Endothelial cell of umbilical vein (primary cell): ENCODE data around the gene OR6B2.

Source experiments
- EZH2 ChIP-seq: IDR thresholded peaks from 2 replicates; pipeline ENCODE4 v1.6.1; 2012; ENCODE audit warnings: borderline replicate concordance, low read depth, mild to moderate bottlenecking, moderate library complexity, low read length, inconsistent platforms; ENCODE audit not compliant: severe bottlenecking
- POLR2AphosphoS5 ChIP-seq: IDR thresholded peaks from 2 replicates; pipeline ENCODE4 v1.6.1; 2012; ENCODE audit warnings: low read depth, mild to moderate bottlenecking, control low read depth, low read length, moderate library complexity; ENCODE audit not compliant: insufficient read depth
- TF ChIP-seq, protein P1 (sequence below), 2 donors: IDR thresholded peaks; 1 replicate in 1 of 2; 2 replicates in 1 of 2; pipeline ENCODE4 v1.5.1; 2011; ENCODE audit warnings: low read length in 2 of 2, mild to moderate bottlenecking in 2 of 2, moderate library complexity in 2 of 2, control low read depth in 1 of 2, inconsistent platforms in 1 of 2, low read depth in 1 of 2; ENCODE audit not compliant: insufficient read depth in 1 of 2; ENCODE audit errors: extremely low read depth in 1 of 2

DNA sequence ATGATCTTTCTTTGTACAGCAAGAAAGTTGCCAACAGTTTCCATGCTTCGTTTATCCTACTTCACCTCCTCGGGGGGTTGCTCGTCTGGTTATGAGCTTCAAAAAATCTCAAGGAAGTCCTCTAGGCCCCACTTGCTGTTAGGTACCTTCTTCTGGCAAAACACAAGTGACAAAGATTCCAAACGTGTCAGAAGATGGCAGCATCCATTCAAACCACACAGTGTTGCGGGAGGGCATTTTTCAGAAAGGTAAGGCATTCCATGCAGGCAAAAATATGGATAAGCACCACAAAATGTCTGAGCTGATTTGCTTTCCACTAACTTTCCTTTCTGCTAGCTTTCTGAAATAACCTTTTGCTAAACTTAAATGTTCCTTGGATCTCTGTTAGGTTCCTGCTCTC, 36.3 kb upstream of the OR6B2 start:
- no peak for TF ChIP-seq POLR2AphosphoS5
- TF ChIP-seq EZH2: no peak
- TF ChIP-seq, protein P1, sequence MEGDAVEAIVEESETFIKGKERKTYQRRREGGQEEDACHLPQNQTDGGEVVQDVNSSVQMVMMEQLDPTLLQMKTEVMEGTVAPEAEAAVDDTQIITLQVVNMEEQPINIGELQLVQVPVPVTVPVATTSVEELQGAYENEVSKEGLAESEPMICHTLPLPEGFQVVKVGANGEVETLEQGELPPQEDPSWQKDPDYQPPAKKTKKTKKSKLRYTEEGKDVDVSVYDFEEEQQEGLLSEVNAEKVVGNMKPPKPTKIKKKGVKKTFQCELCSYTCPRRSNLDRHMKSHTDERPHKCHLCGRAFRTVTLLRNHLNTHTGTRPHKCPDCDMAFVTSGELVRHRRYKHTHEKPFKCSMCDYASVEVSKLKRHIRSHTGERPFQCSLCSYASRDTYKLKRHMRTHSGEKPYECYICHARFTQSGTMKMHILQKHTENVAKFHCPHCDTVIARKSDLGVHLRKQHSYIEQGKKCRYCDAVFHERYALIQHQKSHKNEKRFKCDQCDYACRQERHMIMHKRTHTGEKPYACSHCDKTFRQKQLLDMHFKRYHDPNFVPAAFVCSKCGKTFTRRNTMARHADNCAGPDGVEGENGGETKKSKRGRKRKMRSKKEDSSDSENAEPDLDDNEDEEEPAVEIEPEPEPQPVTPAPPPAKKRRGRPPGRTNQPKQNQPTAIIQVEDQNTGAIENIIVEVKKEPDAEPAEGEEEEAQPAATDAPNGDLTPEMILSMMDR (IDR thresholded peaks at IDR 0.05; ENCODE audit: extremely low read depth in 1 of 2, insufficient read depth in 1 of 2, low read depth in 1 of 2, low read length in 2 of 2): no peak
